SK-N-MC (cell line): ENCODE data around the gene CDSN.
"Not testable (repeated sequence)": the region's sequence is repeated elsewhere in the genome, so short reads cannot be mapped to it uniquely, and the experiment has no call there.

Experiments used
- DNase-seq: peaks from one replicate; pipeline ENCODE4 v3.0.0-alpha.2; 2011; ENCODE audit warnings: low read depth, low spot score
- H3K27ac ChIP-seq: fragments of 200-600 bp; sonication (generic); 2 replicates; pipeline ENCODE4 v1.5.1; 2016; ENCODE audit warnings: mixed run types
- H3K36me3 ChIP-seq: fragments of 200-600 bp; sonication (generic); 2 replicates; pipeline ENCODE4 v1.6.1; 2017; ENCODE audit warnings: antibody characterized with exemption, low read length, mixed read lengths; ENCODE audit not compliant: insufficient read depth
- H3K4me3 ChIP-seq: fragments of 200-600 bp; sonication (generic); 2 replicates; pipeline ENCODE4 v1.5.1; 2016
- H3K9ac ChIP-seq: fragments of 200-600 bp; sonication (generic); 2 replicates; pipeline ENCODE4 v1.8.0; 2017; ENCODE audit warnings: mixed run types, mixed read lengths; ENCODE audit not compliant: insufficient read length
- H3K9me3 ChIP-seq: fragments of 200-600 bp; sonication (generic); 2 replicates; pipeline ENCODE4 v1.6.1; 2017; ENCODE audit warnings: low read depth, mild to moderate bottlenecking, antibody characterized with exemption, low read length, moderate library complexity, mixed read lengths
- EZH2 ChIP-seq: fragments of 200-600 bp; sonication (generic); IDR thresholded peaks from one replicate; pipeline ENCODE4 v1.6.1; 2017; ENCODE audit warnings: antibody characterized with exemption
- FOXP2 ChIP-seq: optimal IDR thresholded peaks from 2 replicates; pipeline ENCODE3; 2011; ENCODE audit warnings: mild to moderate bottlenecking, moderate library complexity; ENCODE audit not compliant: insufficient read depth; ENCODE audit errors: extremely low read length, control extremely low read depth
- POLR2AphosphoS5 ChIP-seq: IDR thresholded peaks from 2 replicates; pipeline ENCODE4 v1.6.1; 2012; ENCODE audit warnings: mild to moderate bottlenecking, low read depth, low read length, borderline replicate concordance

Gene CDSN

GRCh38 chr6:31120151-31120915 lies at the start of gene CDSN:
Gene CDSN, minus strand, starts transcription at chr6:31120446. Its CDS starts 27 bp downstream, at chr6:31120419.
- H3K9ac ChIP-seq: no peak within 1 kb of the TSS
- DNase-seq: no peak
- no peaks in the 10 kb centered on the region for H3K9me3 ChIP-seq
- TF ChIP-seq FOXP2: no peak
- TF ChIP-seq EZH2: no peak
- TF ChIP-seq POLR2AphosphoS5: no peak
- no peak within 1 kb of the TSS for H3K4me3 ChIP-seq
- H3K27ac ChIP-seq: no peak within 1 kb of the TSS
- no peaks in the 10 kb centered on the region for H3K36me3 ChIP-seq

GRCh38 chr6:31169123-31169857 lies 49.0 kb upstream of the CDSN start:
- Histone ChIP-seq H3K27ac (no peak overlapping the region), H3K9me3 (no peaks in the 10 kb centered on the region), H3K9ac (no peak overlapping the region), H3K36me3 (no peaks in the 10 kb centered on the region), H3K4me3 (no peak overlapping the region)
- TF ChIP-seq FOXP2: no peak
- TF ChIP-seq POLR2AphosphoS5: no peak
- TF ChIP-seq EZH2: no peak
- no peak for DNase-seq

GRCh38 chr6:31168606-31169005 lies 48.4 kb upstream of the CDSN start:
- Histone ChIP-seq H3K4me3 (no peak overlapping the region), H3K27ac (no peak overlapping the region), H3K36me3 (no peaks in the 10 kb centered on the region), H3K9ac (no peak overlapping the region), H3K9me3 (no peaks in the 10 kb centered on the region)
- TF ChIP-seq FOXP2 (no peak), POLR2AphosphoS5 (no peak), EZH2 (no peak)
- no peak for DNase-seq

GRCh38 chr6:31165986-31166385 lies 45.7 kb upstream of the CDSN start:
- DNase-seq: no peak
- Histone ChIP-seq H3K27ac (no peak overlapping the region), H3K9ac (no peak overlapping the region), H3K9me3 (no peaks in the 10 kb centered on the region), H3K4me3 (no peak overlapping the region), H3K36me3 (peaks cover 6% of the 10 kb centered on the region; the same call in 1 of the 2 replicates)
- TF ChIP-seq EZH2 (no peak), FOXP2 (no peak), POLR2AphosphoS5 (no peak)

- DNase-seq, H3K9ac ChIP-seq, H3K36me3 ChIP-seq, H3K9me3 ChIP-seq, H3K27ac ChIP-seq, H3K4me3 ChIP-seq: not testable (repeated sequence)
These were observed 45.0 kb upstream of the CDSN start for GRCh38 chr6:31165064-31165832.

GRCh38 chr6:31164475-31165063 lies 44.3 kb upstream of the CDSN start:
- not testable (repeated sequence) for DNase-seq, H3K36me3 ChIP-seq, H3K4me3 ChIP-seq, H3K9me3 ChIP-seq, H3K27ac ChIP-seq, H3K9ac ChIP-seq

GRCh38 chr6:31163922-31164321 lies 43.7 kb upstream of the CDSN start:
- TF ChIP-seq FOXP2: no peak
- TF ChIP-seq EZH2: no peak
- no peak for TF ChIP-seq POLR2AphosphoS5
- Histone ChIP-seq H3K9ac (no peak overlapping the region), H3K36me3 (peaks cover 6% of the 10 kb centered on the region; the same call in 1 of the 2 replicates), H3K27ac (no peak overlapping the region), H3K4me3 (no peak overlapping the region), H3K9me3 (no peaks in the 10 kb centered on the region)
- DNase-seq: no peak

- no peak for DNase-seq
- TF ChIP-seq FOXP2: no peak
- H3K9ac ChIP-seq: no peak overlapping the region
- H3K36me3 ChIP-seq: peaks cover 6% of the 10 kb centered on the region; the same call in 1 of the 2 replicates
- no peaks in the 10 kb centered on the region for H3K9me3 ChIP-seq
- H3K27ac ChIP-seq: no peak overlapping the region
- no peak overlapping the region for H3K4me3 ChIP-seq
These were observed 42.4 kb upstream of the CDSN start for GRCh38 chr6:31162463-31163165.
